ENCODE data around the gene PAX8. TPM values are rescaled to one million over a fixed set of nuclear protein-coding genes. Genes with fewer than 3 reads are reported as not detected.

The PAX8 gene
- total RNA-seq, 1 donor: 2.9 TPM

DNA sequence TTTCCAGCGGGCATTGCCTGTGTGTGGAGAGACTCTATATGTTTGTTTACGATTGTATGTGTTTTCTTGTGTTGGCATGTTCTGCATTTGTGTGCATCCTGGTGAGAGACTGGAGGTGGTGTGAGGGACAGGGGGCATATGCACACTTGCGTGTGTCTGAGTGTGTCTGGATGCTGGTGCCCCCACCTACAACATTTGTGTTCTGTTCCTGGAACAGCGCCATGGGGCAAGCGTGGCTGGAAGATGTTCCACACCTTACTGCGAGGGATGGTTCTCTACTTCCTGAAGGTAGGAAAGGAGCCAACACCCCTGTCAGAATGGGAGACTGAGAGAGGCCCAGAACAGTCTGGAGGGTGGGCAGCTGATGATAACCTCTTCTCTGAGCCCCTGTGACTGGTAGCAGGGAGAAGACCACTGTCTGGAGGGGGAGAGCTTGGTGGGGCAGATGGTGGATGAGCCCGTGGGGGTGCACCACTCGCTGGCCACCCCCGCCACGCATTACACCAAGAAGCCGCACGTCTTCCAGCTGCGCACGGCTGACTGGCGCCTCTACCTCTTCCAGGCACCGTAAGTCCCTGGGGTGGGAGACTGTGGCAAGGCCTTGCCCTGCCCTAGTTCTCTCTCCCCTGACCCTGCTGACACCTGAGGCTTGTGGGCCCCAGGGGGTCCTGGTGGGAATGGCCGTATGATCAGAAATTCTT, 81.2 kb downstream of the PAX8 start:
- H3K27ac ChIP-seq (ENCODE audit: low read depth, low read length): no peak overlapping the region
- no peaks in the 10 kb centered on the region for H3K9me3 ChIP-seq (ENCODE audit: low read depth, low read length)
- H3K36me3 ChIP-seq (ENCODE audit: insufficient read depth, low read length): no peaks in the 10 kb centered on the region
- DNase-seq (ENCODE audit: insufficient read length, low spot score, missing footprints): peak; percentile 50
- peaks cover 2% of the 10 kb centered on the region for H4K20me1 ChIP-seq (ENCODE audit: insufficient read depth, low read length)
- H2AFZ ChIP-seq (ENCODE audit: low read length): no peak overlapping the region
- H3K4me3 ChIP-seq (ENCODE audit: insufficient read depth, low read length): no peak overlapping the region
- TF ChIP-seq, protein P1, sequence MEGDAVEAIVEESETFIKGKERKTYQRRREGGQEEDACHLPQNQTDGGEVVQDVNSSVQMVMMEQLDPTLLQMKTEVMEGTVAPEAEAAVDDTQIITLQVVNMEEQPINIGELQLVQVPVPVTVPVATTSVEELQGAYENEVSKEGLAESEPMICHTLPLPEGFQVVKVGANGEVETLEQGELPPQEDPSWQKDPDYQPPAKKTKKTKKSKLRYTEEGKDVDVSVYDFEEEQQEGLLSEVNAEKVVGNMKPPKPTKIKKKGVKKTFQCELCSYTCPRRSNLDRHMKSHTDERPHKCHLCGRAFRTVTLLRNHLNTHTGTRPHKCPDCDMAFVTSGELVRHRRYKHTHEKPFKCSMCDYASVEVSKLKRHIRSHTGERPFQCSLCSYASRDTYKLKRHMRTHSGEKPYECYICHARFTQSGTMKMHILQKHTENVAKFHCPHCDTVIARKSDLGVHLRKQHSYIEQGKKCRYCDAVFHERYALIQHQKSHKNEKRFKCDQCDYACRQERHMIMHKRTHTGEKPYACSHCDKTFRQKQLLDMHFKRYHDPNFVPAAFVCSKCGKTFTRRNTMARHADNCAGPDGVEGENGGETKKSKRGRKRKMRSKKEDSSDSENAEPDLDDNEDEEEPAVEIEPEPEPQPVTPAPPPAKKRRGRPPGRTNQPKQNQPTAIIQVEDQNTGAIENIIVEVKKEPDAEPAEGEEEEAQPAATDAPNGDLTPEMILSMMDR (IDR thresholded peaks at IDR 0.05; ENCODE audit: extremely low read depth, low read depth, low read length): no peak
- H3K4me2 ChIP-seq (ENCODE audit: insufficient read depth, low read length): no peak overlapping the region
- H3K4me1 ChIP-seq (ENCODE audit: insufficient read depth, low read length): peaks cover 6% of the 10 kb centered on the region
- H3K27me3 ChIP-seq (ENCODE audit: insufficient read depth, low read length): no peaks in the 10 kb centered on the region
- no peaks in the 10 kb centered on the region for H3K79me2 ChIP-seq (ENCODE audit: insufficient read depth, low read length)

DNA sequence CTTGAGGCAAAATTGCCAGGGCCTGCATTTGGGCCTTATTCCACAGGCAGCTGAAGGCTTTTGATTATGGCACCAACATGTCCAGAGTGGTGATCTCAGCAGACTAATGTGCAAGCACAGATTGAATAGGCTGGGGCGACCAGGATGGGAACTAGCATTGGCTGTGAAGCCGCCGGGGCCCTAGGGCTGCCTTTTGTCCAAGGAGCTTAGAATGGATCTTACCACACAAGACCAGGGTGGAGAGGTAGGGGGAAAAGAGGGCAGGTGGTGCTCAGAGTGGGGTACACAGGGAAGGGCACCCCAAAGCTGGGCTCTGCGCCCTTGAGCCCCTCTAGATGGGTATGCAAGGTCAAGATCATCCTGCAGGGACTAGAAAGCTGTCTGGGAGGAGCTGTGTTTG, 81.9 kb downstream of the PAX8 start:
- Histone ChIP-seq H3K9me3 (ENCODE audit: low read depth, low read length) (no peaks in the 10 kb centered on the region), H3K4me3 (ENCODE audit: insufficient read depth, low read length) (no peak overlapping the region), H3K27ac (ENCODE audit: low read depth, low read length) (no peak overlapping the region), H3K4me2 (ENCODE audit: insufficient read depth, low read length) (no peak overlapping the region), H3K36me3 (ENCODE audit: insufficient read depth, low read length) (no peaks in the 10 kb centered on the region), H4K20me1 (ENCODE audit: insufficient read depth, low read length) (peaks cover 2% of the 10 kb centered on the region), H3K27me3 (ENCODE audit: insufficient read depth, low read length) (no peaks in the 10 kb centered on the region), H2AFZ (ENCODE audit: low read length) (no peak overlapping the region), H3K79me2 (ENCODE audit: insufficient read depth, low read length) (no peaks in the 10 kb centered on the region), H3K4me1 (ENCODE audit: insufficient read depth, low read length) (peaks cover 6% of the 10 kb centered on the region)
- TF ChIP-seq, protein P1 (IDR thresholded peaks at IDR 0.05; ENCODE audit: extremely low read depth, low read depth, low read length): no peak
- DNase-seq (ENCODE audit: insufficient read length, low spot score, missing footprints): peak; percentile 43

DNA sequence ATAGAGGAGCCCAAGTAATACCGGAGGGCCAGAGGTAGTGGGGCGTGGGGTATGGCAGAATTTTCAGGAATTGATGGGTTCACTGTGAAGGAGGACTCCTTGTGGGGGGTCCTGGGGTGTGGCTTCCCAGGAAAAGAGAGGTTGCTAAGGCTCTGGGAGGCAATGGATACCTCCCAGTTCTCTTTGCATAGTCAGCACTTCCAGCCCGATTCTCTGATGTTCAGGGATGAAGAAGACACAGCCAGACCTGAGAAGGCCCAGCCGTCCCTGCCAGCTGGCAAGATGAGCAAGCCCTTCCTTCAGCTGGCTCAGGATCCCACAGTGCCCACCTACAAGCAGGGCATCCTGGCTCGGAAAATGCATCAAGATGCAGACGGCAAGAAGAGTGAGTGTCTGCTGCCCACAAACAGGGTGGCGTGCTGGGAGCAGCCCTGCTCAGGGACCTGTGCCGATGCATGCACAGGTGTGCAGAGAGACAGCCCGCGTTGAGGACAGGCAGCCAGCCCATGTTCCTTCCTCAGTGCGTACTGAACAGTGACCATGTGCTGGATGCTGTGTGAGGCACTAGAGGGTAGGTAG, 82.7 kb downstream of the PAX8 start:
- Histone ChIP-seq H3K79me2 (ENCODE audit: insufficient read depth, low read length) (no peaks in the 10 kb centered on the region), H3K9me3 (ENCODE audit: low read depth, low read length) (no peaks in the 10 kb centered on the region), H2AFZ (ENCODE audit: low read length) (no peak overlapping the region), H3K27me3 (ENCODE audit: insufficient read depth, low read length) (no peaks in the 10 kb centered on the region), H3K36me3 (ENCODE audit: insufficient read depth, low read length) (no peaks in the 10 kb centered on the region), H3K27ac (ENCODE audit: low read depth, low read length) (no peak overlapping the region), H4K20me1 (ENCODE audit: insufficient read depth, low read length) (peaks cover 2% of the 10 kb centered on the region), H3K4me3 (ENCODE audit: insufficient read depth, low read length) (no peak overlapping the region), H3K4me2 (ENCODE audit: insufficient read depth, low read length) (no peak overlapping the region), H3K4me1 (ENCODE audit: insufficient read depth, low read length) (peaks cover 6% of the 10 kb centered on the region)
- TF ChIP-seq, protein P1 (IDR thresholded peaks at IDR 0.05; ENCODE audit: extremely low read depth, low read depth, low read length): no peak
- DNase-seq (ENCODE audit: insufficient read length, low spot score, missing footprints): peak; percentile 32

DNA sequence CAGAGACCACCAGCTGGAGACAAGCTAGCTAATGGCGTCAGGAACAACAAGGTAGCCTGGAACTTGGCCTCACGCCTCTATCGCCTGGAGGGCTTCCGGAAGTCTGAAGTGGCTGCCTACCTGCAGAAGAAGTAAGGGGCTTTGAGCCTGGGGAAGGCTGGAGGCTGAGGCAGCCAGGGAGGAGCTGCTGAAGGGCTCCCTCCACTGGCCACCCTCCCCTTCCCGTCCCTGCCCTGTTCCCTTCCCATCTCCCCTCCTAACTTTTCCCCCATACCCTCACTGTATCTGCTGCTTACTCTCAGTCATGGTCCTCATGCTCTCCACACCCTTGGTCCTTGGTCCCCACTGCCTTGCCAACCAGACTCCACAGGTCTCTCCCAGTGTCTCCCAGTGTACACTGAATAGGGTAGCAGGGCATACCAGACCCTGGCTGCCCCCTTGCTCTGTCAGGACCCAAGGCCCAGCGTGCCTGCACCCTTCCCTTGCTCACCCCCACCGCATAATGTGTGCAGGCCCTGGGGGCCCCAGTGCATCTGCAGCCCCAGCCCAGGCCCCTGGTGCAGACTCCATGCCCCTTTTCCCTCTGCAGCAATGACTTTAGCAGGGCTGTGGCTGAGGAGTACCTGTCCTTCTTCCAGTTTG, 86.1 kb downstream of the PAX8 start:
- Histone ChIP-seq H3K27me3 (ENCODE audit: insufficient read depth, low read length) (no peaks in the 10 kb centered on the region), H3K4me3 (ENCODE audit: insufficient read depth, low read length) (no peak overlapping the region), H3K27ac (ENCODE audit: low read depth, low read length) (no peak overlapping the region), H4K20me1 (ENCODE audit: insufficient read depth, low read length) (peaks cover 2% of the 10 kb centered on the region), H3K36me3 (ENCODE audit: insufficient read depth, low read length) (no peaks in the 10 kb centered on the region), H3K79me2 (ENCODE audit: insufficient read depth, low read length) (no peaks in the 10 kb centered on the region), H3K9me3 (ENCODE audit: low read depth, low read length) (no peaks in the 10 kb centered on the region), H3K4me1 (ENCODE audit: insufficient read depth, low read length) (no peaks in the 10 kb centered on the region), H2AFZ (ENCODE audit: low read length) (no peak overlapping the region), H3K4me2 (ENCODE audit: insufficient read depth, low read length) (no peak overlapping the region)
- peak; percentile 19 for DNase-seq (ENCODE audit: insufficient read length, low spot score, missing footprints)
- TF ChIP-seq, protein P1 (IDR thresholded peaks at IDR 0.05; ENCODE audit: extremely low read depth, low read depth, low read length): no peak

Measured in osteoblast (primary cell).